Progenitor cell of endocrine pancreas (in vitro differentiated cells): ENCODE data around the gene CYP20A1. TPM values are rescaled to one million over a fixed set of nuclear protein-coding genes. Genes with fewer than 3 reads are reported as not detected.
"Not testable (repeated sequence)": the region's sequence is repeated elsewhere in the genome, so short reads cannot be mapped to it uniquely, and the experiment has no call there.

Experiments
- DNase-seq: peaks from one replicate; pipeline ENCODE4 v3.0.0; 2021; ENCODE audit warnings: low spot score; ENCODE audit not compliant: unreplicated experiment
- H3K27ac Mint-ChIP-seq: 2 replicates; pipeline ENCODE4 v1.8.0; 2021; ENCODE audit warnings: mild to moderate bottlenecking, moderate library complexity, mixed read lengths
- H3K27me3 Mint-ChIP-seq: 2 replicates; pipeline ENCODE4 v1.8.0; 2021; ENCODE audit warnings: mixed read lengths
- H3K36me3 Mint-ChIP-seq: 2 replicates; pipeline ENCODE4 v1.8.0; 2022; ENCODE audit warnings: mixed read lengths; ENCODE audit not compliant: insufficient read depth
- H3K4me1 Mint-ChIP-seq: 2 replicates; pipeline ENCODE4 v1.8.0; 2021; ENCODE audit warnings: low read depth, mixed read lengths
- H3K4me3 Mint-ChIP-seq: 2 replicates; pipeline ENCODE4 v1.8.0; 2021; ENCODE audit warnings: low read depth, mild to moderate bottlenecking, moderate library complexity, mixed read lengths
- H3K9me3 Mint-ChIP-seq: 2 replicates; pipeline ENCODE4 v1.8.0; 2021; ENCODE audit warnings: low read depth, mixed read lengths
- CTCF ChIP-seq: fragments of 200-600 bp; sonication (generic); IDR thresholded peaks from one replicate; pipeline ENCODE4 v1.5.0; 2021; ENCODE audit warnings: antibody characterized with exemption, mild to moderate bottlenecking; ENCODE audit not compliant: unreplicated experiment
- total RNA-seq: library from RNA; stranded (reverse); gene quantifications from 2 replicates; pipeline ENCODE4 v1.2.1, GENCODE V29; 2021

CYP20A1 gene
- total RNA-seq, 1 donor from 2014 or later, result 25.4 TPM

GRCh38 chr2:203301667-203302066, 62.8 kb downstream of the CYP20A1 start:
- H3K36me3 Mint-ChIP-seq, result peaks cover 14% of the 10 kb centered on the region
- no peaks in the 10 kb centered on the region for H3K9me3 Mint-ChIP-seq
- H3K27ac Mint-ChIP-seq, result no peak overlapping the region
- no peak for TF ChIP-seq CTCF
- no peaks in the 10 kb centered on the region for H3K27me3 Mint-ChIP-seq
- no peak overlapping the region for H3K4me3 Mint-ChIP-seq
- no peaks in the 10 kb centered on the region for H3K4me1 Mint-ChIP-seq
- DNase-seq, result no peak

GRCh38 chr2:203302586-203302985, 63.8 kb downstream of the CYP20A1 start:
- H3K27me3 Mint-ChIP-seq, DNase-seq, H3K27ac Mint-ChIP-seq, H3K9me3 Mint-ChIP-seq, H3K4me3 Mint-ChIP-seq, H3K4me1 Mint-ChIP-seq: not testable (repeated sequence)
- H3K36me3 Mint-ChIP-seq, result peaks cover 17% of the 10 kb centered on the region

GRCh38 chr2:203310688-203311436, 72.0 kb downstream of the CYP20A1 start:
- Mint-ChIP-seq H3K4me3 (no peak overlapping the region), H3K27me3 (no peaks in the 10 kb centered on the region), H3K36me3 (peaks cover 21% of the 10 kb centered on the region), H3K4me1 (no peaks in the 10 kb centered on the region), H3K9me3 (peaks cover 4% of the 10 kb centered on the region), H3K27ac (no peak overlapping the region)
- TF ChIP-seq CTCF, result no peak
- no peak for DNase-seq

- H3K9me3 Mint-ChIP-seq, result no peaks in the 10 kb centered on the region
- no peak for DNase-seq
- TF ChIP-seq CTCF, result no peak
- H3K27me3 Mint-ChIP-seq, result no peaks in the 10 kb centered on the region
- peak overlapping the region; percentile 11 for H3K4me3 Mint-ChIP-seq
- H3K4me1 Mint-ChIP-seq, result peaks cover 27% of the 10 kb centered on the region
- H3K36me3 Mint-ChIP-seq, result no peaks in the 10 kb centered on the region
- H3K27ac Mint-ChIP-seq, result peak overlapping the region; percentile 99
These were observed 87.5 kb downstream of the CYP20A1 start for GRCh38 chr2:203326356-203326755.

GRCh38 chr2:203327582-203327900, 88.7 kb downstream of the CYP20A1 start:
- Mint-ChIP-seq H3K36me3 (peaks cover 3% of the 10 kb centered on the region), H3K27me3 (no peaks in the 10 kb centered on the region), H3K4me1 (peaks cover 27% of the 10 kb centered on the region), H3K27ac (peak overlapping the region; percentile 99), H3K4me3 (peak overlapping the region; percentile 97), H3K9me3 (no peaks in the 10 kb centered on the region)
- no peak for TF ChIP-seq CTCF
- DNase-seq, result peak; percentile 10
